ENCODE results near the gene MPP4.

MPP4 gene

GRCh38 chr2:201622306-201622970, 76.0 kb downstream of the MPP4 start:
- Mint-ChIP-seq H3K9me3 (ENCODE audit: low read depth) (no peaks in the 10 kb centered on the region), H3K36me3 (peaks cover 2% of the 10 kb centered on the region), H3K27me3 (no peaks in the 10 kb centered on the region), H3K4me1 (ENCODE audit: low read depth) (no peaks in the 10 kb centered on the region), H3K27ac (no peak overlapping the region), H3K4me3 (no peak overlapping the region)

- no peak overlapping the region for H3K4me3 Mint-ChIP-seq
- peaks cover 2% of the 10 kb centered on the region for H3K36me3 Mint-ChIP-seq
- H3K27ac Mint-ChIP-seq: no peak overlapping the region
- H3K27me3 Mint-ChIP-seq: no peaks in the 10 kb centered on the region
- no peaks in the 10 kb centered on the region for H3K9me3 Mint-ChIP-seq (ENCODE audit: low read depth)
- H3K4me1 Mint-ChIP-seq (ENCODE audit: low read depth): no peaks in the 10 kb centered on the region
Observed at GRCh38 chr2:201621293-201621999, 77.0 kb downstream of the MPP4 start.

- Mint-ChIP-seq H3K27ac (no peak overlapping the region), H3K27me3 (no peaks in the 10 kb centered on the region), H3K9me3 (ENCODE audit: low read depth) (no peaks in the 10 kb centered on the region), H3K4me1 (ENCODE audit: low read depth) (no peaks in the 10 kb centered on the region), H3K36me3 (no peaks in the 10 kb centered on the region), H3K4me3 (no peak overlapping the region)
Observed at GRCh38 chr2:201618744-201619662, 79.4 kb downstream of the MPP4 start.

- no peaks in the 10 kb centered on the region for H3K4me1 Mint-ChIP-seq (ENCODE audit: low read depth)
- no peak overlapping the region for H3K4me3 Mint-ChIP-seq
- H3K27me3 Mint-ChIP-seq: peaks cover 4% of the 10 kb centered on the region
- H3K36me3 Mint-ChIP-seq: peaks cover 5% of the 10 kb centered on the region
- peaks cover 6% of the 10 kb centered on the region for H3K9me3 Mint-ChIP-seq (ENCODE audit: low read depth)
- no peak overlapping the region for H3K27ac Mint-ChIP-seq
Observed at GRCh38 chr2:201608021-201608420, 90.4 kb downstream of the MPP4 start.

GRCh38 chr2:201607568-201607967, 90.9 kb downstream of the MPP4 start:
- Mint-ChIP-seq H3K4me1 (ENCODE audit: low read depth) (no peaks in the 10 kb centered on the region), H3K36me3 (peaks cover 5% of the 10 kb centered on the region), H3K27me3 (peaks cover 4% of the 10 kb centered on the region), H3K27ac (no peak overlapping the region), H3K9me3 (ENCODE audit: low read depth) (peaks cover 6% of the 10 kb centered on the region), H3K4me3 (no peak overlapping the region)

GRCh38 chr2:201600906-201601305, 97.5 kb downstream of the MPP4 start:
- no peaks in the 10 kb centered on the region for H3K4me1 Mint-ChIP-seq (ENCODE audit: low read depth)
- H3K27ac Mint-ChIP-seq: no peak overlapping the region
- no peak overlapping the region for H3K4me3 Mint-ChIP-seq
- H3K9me3 Mint-ChIP-seq (ENCODE audit: low read depth): peaks cover 13% of the 10 kb centered on the region
- H3K36me3 Mint-ChIP-seq: peaks cover 9% of the 10 kb centered on the region
- H3K27me3 Mint-ChIP-seq: peaks cover 4% of the 10 kb centered on the region

GRCh38 chr2:201597397-201597796, 101.0 kb downstream of the MPP4 start:
- H3K27ac Mint-ChIP-seq: no peak overlapping the region
- no peaks in the 10 kb centered on the region for H3K4me1 Mint-ChIP-seq (ENCODE audit: low read depth)
- peaks cover 15% of the 10 kb centered on the region for H3K9me3 Mint-ChIP-seq (ENCODE audit: low read depth)
- peaks cover 9% of the 10 kb centered on the region for H3K36me3 Mint-ChIP-seq
- H3K27me3 Mint-ChIP-seq: no peaks in the 10 kb centered on the region
- no peak overlapping the region for H3K4me3 Mint-ChIP-seq
